GM18909 (cell line): ENCODE measurements around the gene NFATC2IP.
A peak's percentile ranks its signal among the peaks of the same experiment; 100 is the strongest.

ENCODE experiments used
- ATAC-seq: cut with Tn5 transposase; IDR thresholded peaks from one replicate; pipeline ENCODE4 v1.9.1; 2021; ENCODE audit warnings: mild to moderate bottlenecking; ENCODE audit not compliant: unreplicated experiment, poor library complexity

Gene NFATC2IP

GRCh38 chr16:28950648-28951409 lies at the start of gene NFATC2IP:
Gene NFATC2IP, plus strand, starts transcription at chr16:28950937. Its CDS starts 75 bp downstream, at chr16:28951012.
- ATAC-seq = peak; percentile 95

GRCh38 chr16:28901862-28902261 lies 48.9 kb upstream of the NFATC2IP start:
- ATAC-seq = no peak

- no peak for ATAC-seq
Measured at GRCh38 chr16:28902909-28903308, 47.8 kb upstream of the NFATC2IP start.

- no peak for ATAC-seq
Measured at GRCh38 chr16:28903344-28904042, 47.2 kb upstream of the NFATC2IP start.

- no peak for ATAC-seq
Measured at GRCh38 chr16:28904363-28904762, 46.4 kb upstream of the NFATC2IP start.

- ATAC-seq = no peak
Measured at GRCh38 chr16:28904828-28905227, 45.9 kb upstream of the NFATC2IP start.

GRCh38 chr16:28905229-28905754 lies 45.4 kb upstream of the NFATC2IP start:
- no peak for ATAC-seq

GRCh38 chr16:28905800-28906372 lies 44.9 kb upstream of the NFATC2IP start:
- ATAC-seq = no peak

GRCh38 chr16:28910086-28911031 lies 40.4 kb upstream of the NFATC2IP start:
- no peak for ATAC-seq

GRCh38 chr16:28912558-28912957 lies 38.2 kb upstream of the NFATC2IP start:
- no peak for ATAC-seq

- ATAC-seq = no peak
Measured at GRCh38 chr16:28913946-28914724, 36.6 kb upstream of the NFATC2IP start.

GRCh38 chr16:28915181-28915580 lies 35.6 kb upstream of the NFATC2IP start:
- no peak for ATAC-seq

- ATAC-seq = no peak
Measured at GRCh38 chr16:28917095-28917494, 33.6 kb upstream of the NFATC2IP start.

- no peak for ATAC-seq
Measured at GRCh38 chr16:28918698-28919097, 32.0 kb upstream of the NFATC2IP start.

GRCh38 chr16:28923231-28923587 lies 27.5 kb upstream of the NFATC2IP start:
- no peak for ATAC-seq

- peak; percentile 57 for ATAC-seq
Measured at GRCh38 chr16:28923652-28924398, 26.9 kb upstream of the NFATC2IP start.

GRCh38 chr16:28924399-28924761 lies 26.4 kb upstream of the NFATC2IP start:
- no peak for ATAC-seq

GRCh38 chr16:28924762-28925385 lies 25.9 kb upstream of the NFATC2IP start, which contains the start of gene RABEP2:
Gene RABEP2, minus strand, starts transcription at chr16:28925238. Its CDS starts 75 bp downstream, at chr16:28925163.
- peak; percentile 64 for ATAC-seq
